Thyroid gland (tissue), 4 donors: ENCODE results near the gene SERBP1. TPM values are rescaled to one million over a fixed set of nuclear protein-coding genes. Genes with fewer than 3 reads are reported as not detected.

Experiments used
- DNase-seq, 2 donors: peaks; one replicate each; pipeline ENCODE4 v3.0.0-alpha.2; 2019
- H3K27ac ChIP-seq, 3 donors: fragments of 200-600 bp; sonication (generic); 1 replicate in 2 of 3; 2 replicates in 1 of 3; pipeline ENCODE4 v1.5.1; 2016 to 2019; ENCODE audit warnings: mild to moderate bottlenecking in 1 of 3, moderate library complexity in 1 of 3
- H3K27me3 ChIP-seq: fragments of 200-600 bp; sonication (generic); one replicate; pipeline ENCODE4 v1.5.1; 2019
- H3K36me3 ChIP-seq, 2 donors: fragments of 200-600 bp; sonication (generic); one replicate each; pipeline ENCODE4 v1.5.1; 2016 to 2019
- H3K4me1 ChIP-seq, 2 donors: fragments of 200-600 bp; sonication (generic); one replicate each; pipeline ENCODE4 v1.5.1; 2017 to 2019
- H3K4me3 ChIP-seq, 3 donors: fragments of 200-600 bp; sonication (generic); replicated peaks in 1 of 3; 1 replicate in 2 of 3; 2 replicates in 1 of 3; pipeline ENCODE4 v1.5.1; 2016; ENCODE audit warnings: mild to moderate bottlenecking in 1 of 3
- H3K9me3 ChIP-seq: fragments of 200-600 bp; sonication (generic); one replicate; pipeline ENCODE4 v1.5.1; 2017
- POLR2A ChIP-seq, 2 donors: fragments of 450-650 bp; IDR thresholded peaks; one replicate each; pipeline ENCODE4 v1.6.1; 2017; ENCODE audit warnings: antibody characterized with exemption in 2 of 2, mild to moderate bottlenecking in 2 of 2, moderate library complexity in 1 of 2
- WGBS, 2 donors: methylation state at CpG; one replicate each; pipeline ENCODE4 v1.1.5; 2017; 5-methylcytosine and 5-hydroxymethylcytosine counted together
- intact Hi-C: fragments of 100-400 bp; cut with DNase I; formaldehyde crosslinking; loops from one replicate; pipeline ENCODE4 v1.15.1; 2023
- total RNA-seq, 4 donors: library from RNA; depleted of rRNA; stranded (reverse); fragments of >200 nt; gene quantifications; one replicate each; pipeline ENCODE4 v1.2.3, GENCODE V29; 2016
- TF ChIP-seq, protein P1 (sequence below), 6 experiments: fragments of 200-600 bp in 3 of 6; fragments of 450-650 bp in 3 of 6; sonication (generic) in 3 of 6; IDR thresholded peaks; one replicate each; pipeline ENCODE4 v1.5.1; 2016 to 2019; ENCODE audit warnings: antibody characterized with exemption in 6 of 6, mild to moderate bottlenecking in 2 of 6, inconsistent platforms in 1 of 6, moderate library complexity in 1 of 6

The SERBP1 gene
- total RNA-seq, 4 donors from 2014 or later = 185 to 218 (median 204) TPM

DNA sequence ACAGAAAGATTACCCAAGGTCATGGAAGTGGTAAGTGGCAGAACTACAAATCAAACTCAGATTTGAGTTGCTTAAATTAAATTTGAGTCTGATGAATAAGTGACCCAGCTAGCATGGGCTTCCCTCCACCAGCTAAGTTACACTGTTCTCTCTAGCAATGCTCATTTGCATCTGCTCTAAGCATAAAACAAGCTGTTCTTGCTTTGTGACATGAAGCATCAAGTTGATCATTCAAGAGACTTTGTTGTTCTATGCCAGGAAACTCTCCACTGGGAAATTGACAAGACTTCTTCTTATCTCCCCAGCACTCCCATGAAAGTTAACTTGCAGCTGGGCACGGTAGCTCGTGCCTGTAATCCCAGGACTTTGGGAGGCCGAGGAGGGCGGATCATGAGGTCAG is 49.0 kb downstream of the SERBP1 start:
- WGBS, 2 donors = 82 to 85% methylated on average over 4 of the region's 4 CpGs

DNA sequence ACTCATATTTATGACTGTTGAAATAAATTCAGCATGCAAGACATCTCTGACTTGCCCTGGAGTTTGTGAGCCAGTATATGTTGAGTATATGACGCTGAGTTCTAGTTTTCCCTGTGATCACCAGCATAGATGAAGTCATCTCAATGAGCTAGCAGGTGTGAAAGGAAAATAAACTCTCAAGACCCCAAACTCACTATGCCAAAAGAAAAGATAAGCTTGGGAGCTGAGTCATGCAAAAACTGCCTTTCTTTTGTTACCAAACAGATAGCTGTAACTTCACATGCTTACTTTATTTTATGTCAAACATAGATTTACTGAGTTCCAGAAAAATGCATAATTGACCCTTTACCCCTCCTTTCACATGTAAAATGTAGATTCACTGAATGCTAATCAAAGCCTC is 52.9 kb downstream of the SERBP1 start:
- no peak overlapping the region for H3K27ac ChIP-seq
- TF ChIP-seq POLR2A (IDR thresholded peaks at IDR 0.05) = no peak
- TF ChIP-seq, protein P1, sequence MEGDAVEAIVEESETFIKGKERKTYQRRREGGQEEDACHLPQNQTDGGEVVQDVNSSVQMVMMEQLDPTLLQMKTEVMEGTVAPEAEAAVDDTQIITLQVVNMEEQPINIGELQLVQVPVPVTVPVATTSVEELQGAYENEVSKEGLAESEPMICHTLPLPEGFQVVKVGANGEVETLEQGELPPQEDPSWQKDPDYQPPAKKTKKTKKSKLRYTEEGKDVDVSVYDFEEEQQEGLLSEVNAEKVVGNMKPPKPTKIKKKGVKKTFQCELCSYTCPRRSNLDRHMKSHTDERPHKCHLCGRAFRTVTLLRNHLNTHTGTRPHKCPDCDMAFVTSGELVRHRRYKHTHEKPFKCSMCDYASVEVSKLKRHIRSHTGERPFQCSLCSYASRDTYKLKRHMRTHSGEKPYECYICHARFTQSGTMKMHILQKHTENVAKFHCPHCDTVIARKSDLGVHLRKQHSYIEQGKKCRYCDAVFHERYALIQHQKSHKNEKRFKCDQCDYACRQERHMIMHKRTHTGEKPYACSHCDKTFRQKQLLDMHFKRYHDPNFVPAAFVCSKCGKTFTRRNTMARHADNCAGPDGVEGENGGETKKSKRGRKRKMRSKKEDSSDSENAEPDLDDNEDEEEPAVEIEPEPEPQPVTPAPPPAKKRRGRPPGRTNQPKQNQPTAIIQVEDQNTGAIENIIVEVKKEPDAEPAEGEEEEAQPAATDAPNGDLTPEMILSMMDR (IDR thresholded peaks at IDR 0.05) = no peak

More for the DNA sequence above, 49.0 kb downstream of the SERBP1 start:
- Histone ChIP-seq H3K27ac (no peak overlapping the region), H3K4me1 (no peaks in the 10 kb centered on the region), H3K4me3 (no peak overlapping the region), H3K9me3 (no peaks in the 10 kb centered on the region), H3K27me3 (no peaks in the 10 kb centered on the region), H3K36me3 (no peaks in the 10 kb centered on the region)
- no peak for DNase-seq
- no peak for TF ChIP-seq POLR2A (IDR thresholded peaks at IDR 0.05)
- TF ChIP-seq, protein P1 (IDR thresholded peaks at IDR 0.05) = no peak
- intact Hi-C loops = no loop called here

DNA sequence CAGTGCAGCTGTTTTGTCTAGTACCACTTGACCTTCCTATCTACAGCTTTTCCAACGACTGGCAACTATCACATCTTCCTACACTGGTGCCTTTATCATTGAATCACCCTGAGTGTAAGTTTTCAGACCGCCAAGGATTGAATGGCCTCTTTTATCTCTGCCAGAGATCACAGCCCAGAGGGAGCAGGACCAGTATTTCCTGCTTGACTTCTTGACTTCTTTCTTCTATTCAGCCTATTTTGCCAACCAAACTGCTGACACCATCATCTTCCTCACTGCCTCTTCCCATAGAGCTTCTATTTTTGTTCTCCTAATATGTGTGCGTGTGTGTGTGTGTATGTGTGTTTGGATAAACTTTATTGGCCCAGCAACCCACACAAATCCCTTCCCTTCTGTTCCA is 53.8 kb downstream of the SERBP1 start:
- no peak for DNase-seq

More for the DNA sequence above, 52.9 kb downstream of the SERBP1 start:
- WGBS, 2 donors = 90 to 97% methylated on average over 1 of the region's 1 CpG
- Histone ChIP-seq H3K27me3 (no peaks in the 10 kb centered on the region), H3K4me3 (no peak overlapping the region), H3K9me3 (no peaks in the 10 kb centered on the region), H3K36me3 (no peaks in the 10 kb centered on the region), H3K4me1 (no peaks in the 10 kb centered on the region)
- DNase-seq = no peak
- intact Hi-C loops = no loop called here

DNA sequence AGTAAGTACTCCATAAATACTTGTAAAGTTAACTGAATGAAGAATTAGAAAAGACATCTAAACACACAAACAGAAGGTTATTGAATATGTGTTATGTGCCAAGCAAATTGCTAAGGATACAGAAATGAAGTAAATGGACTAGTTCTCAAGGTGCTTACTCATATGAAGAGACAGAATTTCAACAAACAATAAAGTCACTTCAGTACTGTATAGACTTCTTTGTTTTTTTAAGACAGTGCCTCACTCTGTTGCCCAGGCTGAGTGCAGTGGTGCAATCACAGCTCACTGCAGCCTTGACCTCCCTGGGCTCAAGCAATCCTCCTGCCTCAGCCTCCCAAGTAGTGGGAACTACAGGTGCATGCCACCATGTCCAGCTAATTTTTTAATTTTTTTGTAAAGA is 57.3 kb downstream of the SERBP1 start:
- H3K36me3 ChIP-seq = no peaks in the 10 kb centered on the region
- DNase-seq = no peak
- intact Hi-C loops = no loop called here
- no peaks in the 10 kb centered on the region for H3K9me3 ChIP-seq
- H3K4me3 ChIP-seq = no peak overlapping the region
- no peaks in the 10 kb centered on the region for H3K4me1 ChIP-seq
- no peak for TF ChIP-seq POLR2A (IDR thresholded peaks at IDR 0.05)
- TF ChIP-seq, protein P1 (IDR thresholded peaks at IDR 0.05) = no peak
- no peaks in the 10 kb centered on the region for H3K27me3 ChIP-seq
- no peak overlapping the region for H3K27ac ChIP-seq

More for the DNA sequence above, 53.8 kb downstream of the SERBP1 start:
- no peak overlapping the region for H3K4me3 ChIP-seq
- TF ChIP-seq POLR2A (IDR thresholded peaks at IDR 0.05) = no peak
- TF ChIP-seq, protein P1 (IDR thresholded peaks at IDR 0.05) = no peak
- no peak overlapping the region for H3K27ac ChIP-seq
- H3K27me3 ChIP-seq = no peaks in the 10 kb centered on the region
- H3K36me3 ChIP-seq = no peaks in the 10 kb centered on the region
- no peaks in the 10 kb centered on the region for H3K9me3 ChIP-seq
- 21 to 40% methylated on average over 3 of the region's 3 CpGs for WGBS, 2 donors
- intact Hi-C loops = no loop called here
- no peaks in the 10 kb centered on the region for H3K4me1 ChIP-seq

DNA sequence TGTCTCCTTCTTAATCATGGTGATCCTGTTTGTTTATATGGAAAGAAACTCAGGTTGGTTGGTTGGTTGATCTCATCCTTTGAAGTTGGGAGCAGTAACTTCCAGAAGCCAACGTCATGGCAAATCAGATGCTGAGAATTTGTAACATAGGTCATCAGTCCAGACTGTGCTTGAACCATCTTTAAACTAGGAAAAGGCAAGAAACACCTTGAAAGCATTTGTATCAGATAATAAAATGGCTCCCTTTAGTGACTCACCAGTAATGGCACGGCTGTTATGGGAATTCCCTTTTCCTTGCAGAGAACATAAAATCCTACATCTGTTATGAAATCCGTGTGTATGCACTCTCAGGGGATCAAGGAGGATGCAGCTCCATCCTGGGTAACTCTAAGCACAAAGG is 58.1 kb downstream of the SERBP1 start:
- 68 to 78% methylated on average over 3 of the region's 3 CpGs for WGBS, 2 donors
- no peak for DNase-seq
- intact Hi-C loops = no loop called here

More for the DNA sequence above, 58.1 kb downstream of the SERBP1 start:
- Histone ChIP-seq H3K27me3 (no peaks in the 10 kb centered on the region), H3K4me1 (no peaks in the 10 kb centered on the region), H3K27ac (no peak overlapping the region), H3K4me3 (no peak overlapping the region), H3K36me3 (no peaks in the 10 kb centered on the region), H3K9me3 (no peaks in the 10 kb centered on the region)
- TF ChIP-seq, protein P1 (IDR thresholded peaks at IDR 0.05) = no peak
- TF ChIP-seq POLR2A (IDR thresholded peaks at IDR 0.05) = no peak
